DOHH2 (cell line): Measurements from ENCODE around the gene RALGAPA2.

Experiments used
- CTCF ChIP-seq: fragments of 200-600 bp; sonication (generic); IDR thresholded peaks from one replicate; pipeline ENCODE4 v1.5.1; 2014; ENCODE audit warnings: antibody characterized with exemption, mild to moderate bottlenecking, low read depth, low read length; ENCODE audit not compliant: poor library complexity, severe bottlenecking
- EZH2phosphoT487 ChIP-seq: fragments of 200-600 bp; sonication (generic); IDR thresholded peaks from 2 replicates; pipeline ENCODE4 v1.6.1; 2017; ENCODE audit warnings: borderline replicate concordance, mild to moderate bottlenecking, antibody characterized with exemption, low read length, moderate library complexity, mixed read lengths

GRCh38 chr20:20360464-20360863, 352.0 kb downstream of the RALGAPA2 start:
- TF ChIP-seq CTCF (peak; percentile 86), EZH2phosphoT487 (no peak)
